Fibroblast of skin of scalp (primary cell): Measurements from ENCODE around the gene SHB.

Source experiments
- DNase-seq: peaks from one replicate; pipeline ENCODE4 v3.0.0-alpha.2; 2013

Gene SHB

GRCh38 chr9:37966412-37967013, 102.5 kb downstream of the SHB start:
- DNase-seq: no peak

- DNase-seq: peak; percentile 60
Measured at GRCh38 chr9:37965676-37966345, 103.2 kb downstream of the SHB start.

- no peak for DNase-seq
Measured at GRCh38 chr9:37965116-37965515, 103.9 kb downstream of the SHB start.

- DNase-seq: no peak
Measured at GRCh38 chr9:37964740-37965081, 104.3 kb downstream of the SHB start.

- DNase-seq: peak; percentile 94
Measured at GRCh38 chr9:37963936-37964739, 104.9 kb downstream of the SHB start.

GRCh38 chr9:37961351-37961750, 107.7 kb downstream of the SHB start:
- no peak for DNase-seq

- no peak for DNase-seq
Measured at GRCh38 chr9:37960631-37961030, 108.4 kb downstream of the SHB start.

GRCh38 chr9:37959976-37960375, 109.1 kb downstream of the SHB start:
- no peak for DNase-seq

- no peak for DNase-seq
Measured at GRCh38 chr9:37958154-37958553, 110.9 kb downstream of the SHB start.

GRCh38 chr9:37957664-37957953, 111.4 kb downstream of the SHB start:
- no peak for DNase-seq

GRCh38 chr9:37956904-37957663, 111.9 kb downstream of the SHB start:
- DNase-seq: no peak

GRCh38 chr9:37956423-37956820, 112.6 kb downstream of the SHB start:
- DNase-seq: no peak

- DNase-seq: no peak
Measured at GRCh38 chr9:37955781-37956422, 113.1 kb downstream of the SHB start.

- no peak for DNase-seq
Measured at GRCh38 chr9:37954581-37954981, 114.4 kb downstream of the SHB start.

GRCh38 chr9:37953775-37954437, 115.1 kb downstream of the SHB start:
- peak; percentile 92 for DNase-seq

GRCh38 chr9:37953206-37953774, 115.7 kb downstream of the SHB start:
- peak; percentile 27 for DNase-seq

- DNase-seq: peak; percentile 50
Measured at GRCh38 chr9:37952731-37953130, 116.3 kb downstream of the SHB start.

GRCh38 chr9:37951671-37952449, 117.2 kb downstream of the SHB start:
- DNase-seq: no peak

- DNase-seq: no peak
Measured at GRCh38 chr9:37950561-37950960, 118.5 kb downstream of the SHB start.

GRCh38 chr9:37949576-37949975, 119.5 kb downstream of the SHB start:
- peak; percentile 65 for DNase-seq

GRCh38 chr9:37948417-37948980, 120.5 kb downstream of the SHB start:
- no peak for DNase-seq
